Measurements from ENCODE around the gene CYP27C1.

GRCh38 chr2:127228102-127228501 is 8.0 kb upstream of the CYP27C1 start:
- TF ChIP-seq POLR2A (IDR thresholded peaks at IDR 0.05) = no peak
- no peak for TF ChIP-seq CTCF (IDR thresholded peaks at IDR 0.05)

Data from lower leg skin (tissue), 3 donors.